ENCODE results near the gene KLHDC3.

Gene KLHDC3, protein sequence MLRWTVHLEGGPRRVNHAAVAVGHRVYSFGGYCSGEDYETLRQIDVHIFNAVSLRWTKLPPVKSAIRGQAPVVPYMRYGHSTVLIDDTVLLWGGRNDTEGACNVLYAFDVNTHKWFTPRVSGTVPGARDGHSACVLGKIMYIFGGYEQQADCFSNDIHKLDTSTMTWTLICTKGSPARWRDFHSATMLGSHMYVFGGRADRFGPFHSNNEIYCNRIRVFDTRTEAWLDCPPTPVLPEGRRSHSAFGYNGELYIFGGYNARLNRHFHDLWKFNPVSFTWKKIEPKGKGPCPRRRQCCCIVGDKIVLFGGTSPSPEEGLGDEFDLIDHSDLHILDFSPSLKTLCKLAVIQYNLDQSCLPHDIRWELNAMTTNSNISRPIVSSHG

DNA sequence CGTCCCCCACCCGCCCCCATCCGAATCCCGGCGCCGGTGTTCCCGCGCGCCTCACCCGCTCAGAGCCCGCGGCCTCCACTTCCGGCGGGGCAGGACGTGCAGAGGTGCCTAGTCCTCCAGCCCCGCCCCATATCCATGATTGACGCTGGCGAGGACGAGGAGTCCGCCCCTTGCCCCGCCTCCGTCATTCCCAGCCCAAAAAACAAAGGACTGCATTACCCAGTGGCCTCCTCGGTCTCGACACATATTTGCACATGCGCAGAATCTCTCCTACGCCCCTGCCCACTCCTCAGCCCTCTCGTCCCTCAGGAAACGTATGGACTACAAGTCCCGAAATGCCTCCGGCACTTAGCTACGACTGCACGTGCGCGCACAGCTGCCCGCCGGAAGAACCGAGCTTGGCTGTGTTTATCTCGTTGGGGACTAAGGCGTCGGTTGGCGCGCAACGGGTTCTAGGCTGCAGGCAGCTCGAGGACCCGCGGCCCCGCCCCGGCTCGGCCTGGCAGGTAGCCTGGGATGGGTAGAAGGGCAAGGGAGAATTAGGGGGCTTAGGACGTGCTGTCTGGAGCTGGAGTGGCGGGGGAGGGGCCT, at the start of gene KLHDC3, which contains the start of gene MEA1:
KLHDC3 (plus strand) TSS at position 407 of the 591 bp plus-strand sequence. CDS start 2,944 bp downstream, outside the sequence.
MEA1 (minus strand) TSS at position 104 of the 591 bp plus-strand sequence. CDS start 133 bp downstream, outside the sequence.
- ChIA-PET CTCF (interaction anchor here (1.1 to 5.5 kb wide), 6 partner anchors 9 to 215 kb away, joined by 3 to 38 read pairs (median 7); partner anchors contain the start of gene DNPH1), POLR2A (interaction anchor here (0.6 to 1.6 kb wide), 12 partner anchors 29 to 169 kb away, joined by 3 to 10 read pairs (median 3); partner anchors contain the start of genes CNPY3, CUL7, CUL9 and KLC4)
- H3K4me3 ChIP-seq (ENCODE audit: low read depth, low read length) = peak within 1 kb of the TSS; percentile 98
- TF ChIP-seq, protein P1, sequence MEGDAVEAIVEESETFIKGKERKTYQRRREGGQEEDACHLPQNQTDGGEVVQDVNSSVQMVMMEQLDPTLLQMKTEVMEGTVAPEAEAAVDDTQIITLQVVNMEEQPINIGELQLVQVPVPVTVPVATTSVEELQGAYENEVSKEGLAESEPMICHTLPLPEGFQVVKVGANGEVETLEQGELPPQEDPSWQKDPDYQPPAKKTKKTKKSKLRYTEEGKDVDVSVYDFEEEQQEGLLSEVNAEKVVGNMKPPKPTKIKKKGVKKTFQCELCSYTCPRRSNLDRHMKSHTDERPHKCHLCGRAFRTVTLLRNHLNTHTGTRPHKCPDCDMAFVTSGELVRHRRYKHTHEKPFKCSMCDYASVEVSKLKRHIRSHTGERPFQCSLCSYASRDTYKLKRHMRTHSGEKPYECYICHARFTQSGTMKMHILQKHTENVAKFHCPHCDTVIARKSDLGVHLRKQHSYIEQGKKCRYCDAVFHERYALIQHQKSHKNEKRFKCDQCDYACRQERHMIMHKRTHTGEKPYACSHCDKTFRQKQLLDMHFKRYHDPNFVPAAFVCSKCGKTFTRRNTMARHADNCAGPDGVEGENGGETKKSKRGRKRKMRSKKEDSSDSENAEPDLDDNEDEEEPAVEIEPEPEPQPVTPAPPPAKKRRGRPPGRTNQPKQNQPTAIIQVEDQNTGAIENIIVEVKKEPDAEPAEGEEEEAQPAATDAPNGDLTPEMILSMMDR (IDR thresholded peaks at IDR 0.05; ENCODE audit: insufficient read depth, low read length, missing control alignments) = no peak
- DNase-seq (ENCODE audit: low read depth, low spot score) = peak; percentile 99

DNA sequence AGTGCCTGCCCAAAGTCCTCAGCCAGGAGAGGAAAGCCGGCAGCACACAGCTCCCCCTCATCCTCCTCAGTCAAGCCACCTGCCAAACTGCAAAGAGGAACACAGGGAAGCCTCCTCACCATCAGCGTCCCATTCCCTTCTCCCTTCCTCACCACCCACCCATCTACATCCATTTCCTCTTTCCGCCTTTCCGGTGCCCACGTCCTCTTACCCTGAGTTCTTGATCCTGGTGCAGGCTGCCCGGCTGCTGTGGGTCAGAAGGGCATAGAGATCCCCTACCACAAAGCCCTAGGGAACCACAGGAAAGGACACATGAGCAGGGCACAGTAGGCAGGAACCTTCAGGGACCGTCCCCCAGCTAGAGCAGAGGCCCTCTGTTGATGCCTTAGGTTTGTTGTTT, 47.5 kb upstream of the KLHDC3 start:
- CTCF ChIA-PET = interaction anchor here (0.7 kb wide), 1 partner anchor 30 kb away, joined by 3 read pairs; no protein-coding TSS in a partner anchor

DNA sequence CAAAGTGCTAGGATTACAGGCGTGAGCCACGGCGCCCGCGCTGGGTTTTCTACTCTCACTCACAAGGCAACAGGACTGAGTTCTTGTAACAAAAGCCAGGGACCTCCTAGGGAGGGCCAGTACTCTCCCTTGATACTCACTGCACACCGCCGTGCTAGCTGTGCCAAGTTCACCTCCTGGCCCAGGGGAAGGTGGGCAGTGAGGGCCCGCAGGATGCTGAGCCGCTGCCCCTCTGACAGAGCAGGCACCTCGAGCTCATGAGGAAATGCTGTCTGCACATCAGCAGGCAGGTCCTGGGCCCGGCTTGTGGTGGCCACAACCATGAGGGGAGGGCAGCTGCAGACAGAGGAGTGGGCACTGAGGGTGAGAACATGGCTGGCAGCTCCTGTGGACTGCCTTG, 46.8 kb upstream of the KLHDC3 start:
- TF ChIP-seq, protein P1 (IDR thresholded peaks at IDR 0.05; ENCODE audit: insufficient read depth, low read length, missing control alignments) = no peak
- CTCF ChIA-PET = interaction anchor here (0.8 kb wide), 1 partner anchor 11 kb away, joined by 3 read pairs; no protein-coding TSS in a partner anchor
- DNase-seq (ENCODE audit: low read depth, low spot score) = no peak
- POLR2A ChIA-PET = no interaction called here
- H3K4me3 ChIP-seq (ENCODE audit: low read depth, low read length) = no peak overlapping the region

More for the DNA sequence above, 47.5 kb upstream of the KLHDC3 start:
- POLR2A ChIA-PET = no interaction called here
- no peak overlapping the region for H3K4me3 ChIP-seq (ENCODE audit: low read depth, low read length)
- no peak for DNase-seq (ENCODE audit: low read depth, low spot score)
- TF ChIP-seq, protein P1 (IDR thresholded peaks at IDR 0.05; ENCODE audit: insufficient read depth, low read length, missing control alignments) = no peak

DNA sequence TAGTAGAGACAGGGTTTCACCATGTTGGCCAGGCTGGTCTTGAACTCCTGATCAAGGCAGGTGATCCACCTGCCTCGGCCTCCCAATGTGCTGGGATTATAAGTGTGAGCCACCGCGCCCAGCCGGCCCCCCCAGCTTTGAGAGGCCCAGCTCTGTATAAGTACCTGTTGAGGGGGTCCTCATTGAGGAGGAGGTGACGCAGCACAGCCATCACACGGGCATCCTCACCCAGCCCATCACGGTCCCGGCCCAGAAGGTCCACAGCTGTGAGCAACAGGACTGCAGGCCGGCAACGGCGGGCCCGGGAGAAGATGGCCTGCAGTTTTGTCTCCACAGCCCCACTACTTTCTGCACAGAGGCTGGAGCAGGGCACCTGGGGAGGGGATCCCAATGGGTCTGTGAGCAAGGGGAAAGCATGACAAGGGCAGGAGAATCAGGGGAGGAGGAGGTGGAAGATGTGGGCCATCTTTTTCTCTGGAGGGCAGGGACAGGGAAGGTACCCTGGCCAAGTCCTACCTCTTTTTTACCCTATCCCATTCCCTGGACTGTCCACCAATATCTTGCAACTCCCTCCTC, 45.8 kb upstream of the KLHDC3 start:
- ChIA-PET CTCF (no interaction called here), POLR2A (no interaction called here)
- TF ChIP-seq, protein P1 (IDR thresholded peaks at IDR 0.05; ENCODE audit: insufficient read depth, low read length, missing control alignments) = no peak
- H3K4me3 ChIP-seq (ENCODE audit: low read depth, low read length) = no peak overlapping the region
- DNase-seq (ENCODE audit: low read depth, low spot score) = no peak

DNA sequence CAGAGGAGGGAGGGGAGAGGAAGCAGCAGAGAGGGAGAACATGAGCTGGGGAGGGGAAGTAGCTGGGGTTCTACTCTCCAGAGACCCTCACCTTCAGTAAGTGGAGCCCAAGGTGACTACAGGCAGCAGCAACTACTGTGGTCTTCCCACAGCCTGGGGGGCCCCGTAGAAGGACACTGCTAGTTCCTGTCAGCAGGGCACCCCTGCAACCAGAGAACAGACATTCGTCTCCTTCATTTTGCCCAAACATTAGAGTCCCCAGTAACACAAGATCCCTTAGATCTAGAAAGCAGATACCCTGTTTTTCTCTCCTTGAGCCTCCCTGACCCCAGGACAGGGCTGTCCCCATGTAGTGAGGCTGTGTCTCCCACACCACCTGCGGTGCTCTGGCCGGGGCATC, 45.3 kb upstream of the KLHDC3 start:
- no peak for DNase-seq (ENCODE audit: low read depth, low spot score)
- H3K4me3 ChIP-seq (ENCODE audit: low read depth, low read length) = no peak overlapping the region
- ChIA-PET POLR2A (no interaction called here), CTCF (no interaction called here)
- TF ChIP-seq, protein P1 (IDR thresholded peaks at IDR 0.05; ENCODE audit: insufficient read depth, low read length, missing control alignments) = no peak

DNA sequence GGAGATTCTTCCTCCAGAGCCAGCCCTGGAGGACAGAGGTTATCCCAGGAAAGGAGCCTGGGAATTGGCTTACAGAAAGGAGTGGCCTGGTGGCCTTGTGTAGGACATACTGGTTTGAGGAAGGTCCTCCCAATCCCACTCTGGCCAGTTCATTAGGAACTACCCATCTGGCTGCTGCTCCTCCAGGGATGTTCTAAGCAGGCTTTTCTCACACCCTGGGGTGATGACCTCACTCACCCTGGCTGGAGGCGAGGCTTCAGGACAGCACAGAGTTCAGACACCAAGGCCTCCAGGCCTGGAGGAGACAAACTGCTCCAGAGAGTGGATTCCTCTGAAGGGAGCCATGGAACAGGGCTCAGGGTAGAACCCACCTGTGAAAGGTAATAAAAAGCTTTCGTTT, 44.6 kb upstream of the KLHDC3 start:
- no peak for DNase-seq (ENCODE audit: low read depth, low spot score)
- CTCF ChIA-PET = interaction anchor here (1.1 kb wide), 1 partner anchor 27 kb away, joined by 3 read pairs; no protein-coding TSS in a partner anchor
- POLR2A ChIA-PET = no interaction called here

More for the DNA sequence above, 44.6 kb upstream of the KLHDC3 start:
- TF ChIP-seq, protein P1 (IDR thresholded peaks at IDR 0.05; ENCODE audit: insufficient read depth, low read length, missing control alignments) = no peak
- H3K4me3 ChIP-seq (ENCODE audit: low read depth, low read length) = no peak overlapping the region
